Measurements from ENCODE around the gene PRND. TPM values are rescaled to one million over a fixed set of nuclear protein-coding genes. Genes with fewer than 3 reads are reported as not detected.

The PRND gene
- polyA plus RNA-seq, 2 of the 4 experiments (the other 2 are of a cell fraction) = not detected

DNA sequence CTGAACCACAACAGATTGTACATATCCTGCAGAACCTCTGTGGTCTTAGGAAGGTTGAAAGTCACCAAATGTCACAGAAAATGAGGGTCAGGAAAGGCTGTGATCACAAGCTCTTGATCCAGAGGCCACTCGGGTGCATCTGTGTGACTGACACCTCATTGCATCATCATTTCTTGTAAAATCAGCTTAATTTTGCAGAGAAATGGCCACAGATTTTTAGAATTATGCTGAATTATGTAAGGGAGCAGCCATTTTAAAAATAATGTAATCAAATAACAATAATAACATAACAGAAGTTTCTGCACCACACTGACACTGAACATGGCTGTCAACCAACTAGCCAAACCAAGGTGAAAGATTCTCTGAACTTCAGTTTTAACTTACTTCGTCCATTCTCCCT is 32.5 kb upstream of the PRND start:
- Histone ChIP-seq H3K9me3 (no peaks in the 10 kb centered on the region), H3K4me1 (peaks cover 49% of the 10 kb centered on the region), H3K27ac (no peak overlapping the region), H3K4me2 (peak overlapping the region; percentile 5; the same call in 1 of the 3 replicates), H3K4me3 (no peak overlapping the region)
- ChIA-PET POLR2A (no interaction called here), CTCF (interaction anchor here (0.9 to 1.4 kb wide), 5 partner anchors 17 to 81 kb away, joined by 3 to 4 read pairs (median 3); no protein-coding TSS in a partner anchor)
- no peak for ATAC-seq
- WGBS (ENCODE audit: missing lambda C conversion rate) = 79% methylated on average over 2 of the region's 2 CpGs
- no peak for DNase-seq (ENCODE audit: low read depth in 1 of 2, low spot score in 1 of 2)
- TF ChIP-seq FOSB (CRISPR knock-in tag; IDR thresholded peaks at IDR 0.05) = no peak
- TF ChIP-seq RAD21 (conservative IDR thresholded peaks at IDR 0.05 in 1 of 2, IDR thresholded peaks at IDR 0.05 in 1 of 2) = no peak
- TF ChIP-seq CEBPB (IDR thresholded peaks at IDR 0.05) = 0 out of 4 replicates have a peak, but pooled peaks of 1 of the 2 experiments have one; percentile 16
- peak; percentile 39 for FAIRE-seq

DNA sequence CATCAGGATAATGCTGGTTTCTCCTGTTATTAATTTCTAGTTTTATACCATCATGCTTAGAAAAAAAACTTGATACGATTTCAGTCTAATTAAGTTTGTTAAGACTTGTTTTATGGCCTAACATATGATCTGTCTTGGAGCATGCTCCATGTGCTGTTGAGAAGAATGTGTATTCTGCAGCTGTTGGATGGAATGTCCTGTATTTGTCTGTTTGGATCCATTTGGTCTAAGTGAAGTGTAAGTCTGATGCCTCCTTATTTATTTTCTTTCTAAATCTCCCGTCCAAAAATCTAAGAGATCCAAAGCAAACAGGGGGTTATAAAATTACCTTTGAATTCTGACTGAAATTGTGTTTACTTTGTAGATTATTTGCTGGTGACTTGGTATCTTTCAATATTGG is 30.0 kb upstream of the PRND start:
- no peak for ATAC-seq
- WGBS (ENCODE audit: missing lambda C conversion rate) = 26% methylated on average over 2 of the region's 2 CpGs
- no peak for DNase-seq (ENCODE audit: low read depth in 1 of 2, low spot score in 1 of 2)
- ChIA-PET POLR2A (no interaction called here), CTCF (interaction anchor here (1.0 to 3.5 kb wide), 5 partner anchors 13 to 409 kb away, joined by 3 to 12 read pairs (median 5); no protein-coding TSS in a partner anchor)
- peak; percentile 23 for FAIRE-seq
- peak overlapping the region; percentile 14 for H3K4me2 ChIP-seq
- no peak overlapping the region for H3K27ac ChIP-seq
- H3K4me1 ChIP-seq = peaks cover 35% of the 10 kb centered on the region
- no peak overlapping the region for H3K4me3 ChIP-seq
- TF ChIP-seq ZNF302 (CRISPR knock-in tag; IDR thresholded peaks at IDR 0.05) = no peak
- TF ChIP-seq, protein P1, sequence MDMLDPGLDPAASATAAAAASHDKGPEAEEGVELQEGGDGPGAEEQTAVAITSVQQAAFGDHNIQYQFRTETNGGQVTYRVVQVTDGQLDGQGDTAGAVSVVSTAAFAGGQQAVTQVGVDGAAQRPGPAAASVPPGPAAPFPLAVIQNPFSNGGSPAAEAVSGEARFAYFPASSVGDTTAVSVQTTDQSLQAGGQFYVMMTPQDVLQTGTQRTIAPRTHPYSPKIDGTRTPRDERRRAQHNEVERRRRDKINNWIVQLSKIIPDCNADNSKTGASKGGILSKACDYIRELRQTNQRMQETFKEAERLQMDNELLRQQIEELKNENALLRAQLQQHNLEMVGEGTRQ (IDR thresholded peaks at IDR 0.05) = no peak
- H3K9me3 ChIP-seq = no peaks in the 10 kb centered on the region

DNA sequence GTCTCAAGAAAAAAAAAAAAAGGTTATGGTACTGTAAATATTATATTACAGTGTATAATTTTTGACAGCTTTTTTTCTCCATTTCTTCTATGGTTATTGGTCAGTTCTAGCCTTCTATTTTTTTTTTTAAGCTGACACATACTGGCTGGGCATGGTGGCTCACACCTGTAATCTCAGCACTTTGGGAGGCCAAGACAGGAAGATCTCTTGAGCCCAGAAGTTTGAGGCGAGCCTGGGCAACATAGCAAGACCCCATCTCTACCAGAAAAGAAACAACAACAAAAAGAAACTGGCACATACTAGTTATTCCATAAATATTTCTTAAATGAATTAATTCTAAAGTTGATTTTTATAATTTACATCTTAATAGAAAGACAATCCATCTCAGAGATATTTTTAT is 27.6 kb upstream of the PRND start:
- H3K4me2 ChIP-seq = no peak overlapping the region
- DNase-seq (ENCODE audit: low read depth in 1 of 2, low spot score in 1 of 2) = no peak
- 97% methylated on average over 1 of the region's 1 CpG for WGBS (ENCODE audit: missing lambda C conversion rate)
- no peak for TF ChIP-seq RARB (CRISPR knock-in tag; IDR thresholded peaks at IDR 0.05)
- TF ChIP-seq ZC3H11A (IDR thresholded peaks at IDR 0.05) = no peak
- no peak for TF ChIP-seq EHF (CRISPR knock-in tag; IDR thresholded peaks at IDR 0.05)
- no peak for TF ChIP-seq PHF8 (IDR thresholded peaks at IDR 0.05; ENCODE audit: borderline replicate concordance, low read depth)
- no peak for TF ChIP-seq FOSL2 (IDR thresholded peaks at IDR 0.05)
- TF ChIP-seq FOSL2 (CRISPR knock-in tag; IDR thresholded peaks at IDR 0.05) = no peak
- TF ChIP-seq POLR2A (IDR thresholded peaks at IDR 0.05; ENCODE audit: low read length) = no peak
- TF ChIP-seq SREBF2 (IDR thresholded peaks at IDR 0.05) = no peak
- TF ChIP-seq NFE2L2 (conservative IDR thresholded peaks at IDR 0.05; ENCODE audit: low read length) = no peak
- TF ChIP-seq RNF2 (IDR thresholded peaks at IDR 0.05; ENCODE audit: borderline replicate concordance, low read depth) = no peak
- TF ChIP-seq GATA3 (IDR thresholded peaks at IDR 0.05; ENCODE audit: borderline replicate concordance) = no peak
- TF ChIP-seq, protein P2, sequence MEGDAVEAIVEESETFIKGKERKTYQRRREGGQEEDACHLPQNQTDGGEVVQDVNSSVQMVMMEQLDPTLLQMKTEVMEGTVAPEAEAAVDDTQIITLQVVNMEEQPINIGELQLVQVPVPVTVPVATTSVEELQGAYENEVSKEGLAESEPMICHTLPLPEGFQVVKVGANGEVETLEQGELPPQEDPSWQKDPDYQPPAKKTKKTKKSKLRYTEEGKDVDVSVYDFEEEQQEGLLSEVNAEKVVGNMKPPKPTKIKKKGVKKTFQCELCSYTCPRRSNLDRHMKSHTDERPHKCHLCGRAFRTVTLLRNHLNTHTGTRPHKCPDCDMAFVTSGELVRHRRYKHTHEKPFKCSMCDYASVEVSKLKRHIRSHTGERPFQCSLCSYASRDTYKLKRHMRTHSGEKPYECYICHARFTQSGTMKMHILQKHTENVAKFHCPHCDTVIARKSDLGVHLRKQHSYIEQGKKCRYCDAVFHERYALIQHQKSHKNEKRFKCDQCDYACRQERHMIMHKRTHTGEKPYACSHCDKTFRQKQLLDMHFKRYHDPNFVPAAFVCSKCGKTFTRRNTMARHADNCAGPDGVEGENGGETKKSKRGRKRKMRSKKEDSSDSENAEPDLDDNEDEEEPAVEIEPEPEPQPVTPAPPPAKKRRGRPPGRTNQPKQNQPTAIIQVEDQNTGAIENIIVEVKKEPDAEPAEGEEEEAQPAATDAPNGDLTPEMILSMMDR (IDR thresholded peaks at IDR 0.05) = no peak
- no peak for TF ChIP-seq POLR2AphosphoS2 (conservative IDR thresholded peaks at IDR 0.05; ENCODE audit: low read length)
- TF ChIP-seq SMC3 (IDR thresholded peaks at IDR 0.05) = no peak
- no peak for TF ChIP-seq CHD2 (IDR thresholded peaks at IDR 0.05; ENCODE audit: low read length, partially characterized antibody)
- no peak for TF ChIP-seq TP53 (CRISPR knock-in tag; IDR thresholded peaks at IDR 0.05)
- TF ChIP-seq, protein P3, sequence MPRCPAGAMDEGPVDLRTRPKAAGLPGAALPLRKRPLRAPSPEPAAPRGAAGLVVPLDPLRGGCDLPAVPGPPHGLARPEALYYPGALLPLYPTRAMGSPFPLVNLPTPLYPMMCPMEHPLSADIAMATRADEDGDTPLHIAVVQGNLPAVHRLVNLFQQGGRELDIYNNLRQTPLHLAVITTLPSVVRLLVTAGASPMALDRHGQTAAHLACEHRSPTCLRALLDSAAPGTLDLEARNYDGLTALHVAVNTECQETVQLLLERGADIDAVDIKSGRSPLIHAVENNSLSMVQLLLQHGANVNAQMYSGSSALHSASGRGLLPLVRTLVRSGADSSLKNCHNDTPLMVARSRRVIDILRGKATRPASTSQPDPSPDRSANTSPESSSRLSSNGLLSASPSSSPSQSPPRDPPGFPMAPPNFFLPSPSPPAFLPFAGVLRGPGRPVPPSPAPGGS (IDR thresholded peaks at IDR 0.05) = no peak
- TF ChIP-seq CBX2 (IDR thresholded peaks at IDR 0.05; ENCODE audit: borderline replicate concordance, low read depth) = no peak
- no peak for TF ChIP-seq ZNF302 (CRISPR knock-in tag; IDR thresholded peaks at IDR 0.05)
- TF ChIP-seq, protein P4, sequence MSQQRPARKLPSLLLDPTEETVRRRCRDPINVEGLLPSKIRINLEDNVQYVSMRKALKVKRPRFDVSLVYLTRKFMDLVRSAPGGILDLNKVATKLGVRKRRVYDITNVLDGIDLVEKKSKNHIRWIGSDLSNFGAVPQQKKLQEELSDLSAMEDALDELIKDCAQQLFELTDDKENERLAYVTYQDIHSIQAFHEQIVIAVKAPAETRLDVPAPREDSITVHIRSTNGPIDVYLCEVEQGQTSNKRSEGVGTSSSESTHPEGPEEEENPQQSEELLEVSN (IDR thresholded peaks at IDR 0.05; ENCODE audit: borderline replicate concordance, low read depth) = no peak
- CTCF ChIA-PET = interaction anchor here (0.8 to 3.5 kb wide), 3 partner anchors 10 to 15 kb away, joined by 3 to 12 read pairs (median 3); no protein-coding TSS in a partner anchor
- ATAC-seq = no peak
- peaks cover 17% of the 10 kb centered on the region; the same call in 2 of the 3 replicates for H3K4me1 ChIP-seq
- peak; percentile 49 for FAIRE-seq
- no peaks in the 10 kb centered on the region for H3K9me3 ChIP-seq
- H3K27ac ChIP-seq = no peak overlapping the region
- POLR2A ChIA-PET = interaction anchor here (0.5 to 0.6 kb wide), 2 partner anchors 38 to 82 kb away, joined by 4 to 11 read pairs; no protein-coding TSS in a partner anchor
- H3K4me3 ChIP-seq = no peak overlapping the region

All from A549 (cell line).